GM10266 (cell line): Measurements from ENCODE around the gene ARHGAP24.
"Not testable (repeated sequence)": the region's sequence is repeated elsewhere in the genome, so short reads cannot be mapped to it uniquely, and the experiment has no call there.

Source experiments
- DNase-seq: peaks from one replicate; pipeline ENCODE4 v3.0.0; 2012; ENCODE audit errors: extremely low spot score
- TF ChIP-seq, protein P1 (sequence below): IDR thresholded peaks from 2 replicates; pipeline ENCODE4 v1.5.1; 2012; ENCODE audit warnings: mild to moderate bottlenecking, low read depth; ENCODE audit not compliant: control insufficient read depth, insufficient read depth; ENCODE audit errors: missing control alignments

Gene ARHGAP24

GRCh38 chr4:85884251-85884650 lies 409.3 kb downstream of the ARHGAP24 start:
- TF ChIP-seq, protein P1, sequence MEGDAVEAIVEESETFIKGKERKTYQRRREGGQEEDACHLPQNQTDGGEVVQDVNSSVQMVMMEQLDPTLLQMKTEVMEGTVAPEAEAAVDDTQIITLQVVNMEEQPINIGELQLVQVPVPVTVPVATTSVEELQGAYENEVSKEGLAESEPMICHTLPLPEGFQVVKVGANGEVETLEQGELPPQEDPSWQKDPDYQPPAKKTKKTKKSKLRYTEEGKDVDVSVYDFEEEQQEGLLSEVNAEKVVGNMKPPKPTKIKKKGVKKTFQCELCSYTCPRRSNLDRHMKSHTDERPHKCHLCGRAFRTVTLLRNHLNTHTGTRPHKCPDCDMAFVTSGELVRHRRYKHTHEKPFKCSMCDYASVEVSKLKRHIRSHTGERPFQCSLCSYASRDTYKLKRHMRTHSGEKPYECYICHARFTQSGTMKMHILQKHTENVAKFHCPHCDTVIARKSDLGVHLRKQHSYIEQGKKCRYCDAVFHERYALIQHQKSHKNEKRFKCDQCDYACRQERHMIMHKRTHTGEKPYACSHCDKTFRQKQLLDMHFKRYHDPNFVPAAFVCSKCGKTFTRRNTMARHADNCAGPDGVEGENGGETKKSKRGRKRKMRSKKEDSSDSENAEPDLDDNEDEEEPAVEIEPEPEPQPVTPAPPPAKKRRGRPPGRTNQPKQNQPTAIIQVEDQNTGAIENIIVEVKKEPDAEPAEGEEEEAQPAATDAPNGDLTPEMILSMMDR: no peak
- no peak for DNase-seq

- no peak for DNase-seq
- TF ChIP-seq, protein P1: no peak
Measured at GRCh38 chr4:85886665-85887064, 411.7 kb downstream of the ARHGAP24 start.

DNA sequence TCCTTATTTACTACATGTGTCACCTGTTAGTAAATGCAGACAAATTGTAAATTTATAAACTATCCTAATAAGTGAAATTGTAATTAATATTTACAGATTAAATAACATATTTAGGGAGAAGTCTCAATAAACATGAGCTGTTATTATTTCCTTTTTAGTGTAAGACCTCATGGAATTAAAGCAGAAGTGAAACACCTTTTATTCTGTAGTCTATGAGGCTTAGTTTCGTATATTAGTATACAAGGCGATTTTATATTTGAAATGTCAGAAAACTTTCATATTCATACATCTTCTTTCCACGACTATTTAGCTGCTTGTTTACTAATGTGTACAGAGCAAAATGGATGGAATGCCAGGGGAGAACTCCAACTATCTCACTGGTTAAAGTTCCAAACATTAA lies 414.4 kb downstream of the ARHGAP24 start:
- DNase-seq: no peak
- TF ChIP-seq, protein P1: no peak

DNA sequence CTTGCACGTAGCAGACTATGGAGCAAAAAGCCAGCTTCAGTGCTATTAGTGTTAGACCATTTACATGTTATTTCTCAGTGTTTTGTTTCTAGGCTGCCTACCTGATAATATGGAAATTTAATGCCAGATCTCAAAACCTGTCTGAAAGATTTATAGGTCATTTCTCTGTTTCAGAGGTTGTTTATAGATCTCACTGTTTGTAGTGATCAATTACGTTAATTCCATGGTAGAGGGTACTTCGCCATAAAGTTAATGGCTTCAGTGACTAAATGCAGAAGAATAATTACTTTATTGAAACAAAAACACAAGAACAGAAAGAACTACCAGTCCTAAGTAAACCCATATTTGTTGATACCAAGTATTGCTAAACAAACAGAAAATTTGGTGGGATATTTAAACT lies 420.8 kb downstream of the ARHGAP24 start:
- DNase-seq: no peak
- TF ChIP-seq, protein P1: no peak

- TF ChIP-seq, protein P1: no peak
- no peak for DNase-seq
Measured at GRCh38 chr4:85898231-85898630, 423.3 kb downstream of the ARHGAP24 start.

GRCh38 chr4:85901500-85901899 lies 426.6 kb downstream of the ARHGAP24 start:
- DNase-seq: no peak
- TF ChIP-seq, protein P1: no peak

DNA sequence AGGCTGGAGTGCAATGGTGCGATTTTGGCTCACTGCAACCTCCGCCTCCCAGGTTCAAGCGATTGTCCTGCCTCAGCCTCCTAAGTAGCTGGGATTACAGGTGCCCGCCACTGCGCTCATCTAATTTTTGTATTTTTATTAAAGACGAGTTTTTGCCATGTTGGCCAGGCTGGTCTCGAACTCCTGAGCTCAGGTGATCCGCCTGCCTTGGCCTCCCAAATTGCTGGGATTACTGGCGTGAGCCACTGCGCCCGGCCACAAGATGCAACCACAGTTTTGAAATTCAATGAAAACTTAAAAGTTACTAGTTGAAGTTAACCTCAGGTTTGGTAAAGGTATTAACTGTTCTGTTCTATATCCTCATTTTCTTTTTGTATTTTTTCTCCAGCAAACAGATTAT lies 427.7 kb downstream of the ARHGAP24 start:
- not testable (repeated sequence) for DNase-seq

DNA sequence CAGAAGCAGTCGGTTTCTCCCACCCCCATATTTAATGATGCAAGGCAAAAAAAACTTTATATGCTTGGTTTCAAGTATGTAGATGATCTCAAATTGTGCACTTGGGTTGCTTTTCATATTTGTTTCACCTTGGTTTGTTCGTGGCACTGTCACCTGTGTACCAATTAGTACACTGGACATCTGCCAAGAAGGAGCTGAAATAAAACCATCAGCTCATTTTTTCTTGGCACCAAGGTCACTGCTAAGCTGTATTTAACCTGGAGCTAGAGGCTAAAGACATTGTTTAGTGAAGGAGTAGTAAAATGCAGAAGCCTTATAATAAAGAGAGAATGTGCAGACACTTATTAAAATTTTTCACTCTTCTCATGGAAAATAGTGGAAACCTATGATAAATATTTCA lies 430.8 kb downstream of the ARHGAP24 start:
- TF ChIP-seq, protein P1: no peak
- no peak for DNase-seq
